Endothelial cell of umbilical vein (primary cell): ENCODE data around the gene TFAP2B. TPM values are rescaled to one million over a fixed set of nuclear protein-coding genes. Genes with fewer than 3 reads are reported as not detected.

Source experiments
- BruUV-seq: library from RNA; stranded (reverse); fragments of 400-500 nt; replicated peaks from 2 replicates; lab custom pipeline; 2021; lab: Mats Ljungman, UMichigan
- CTCF ChIA-PET: fragments of 300-600, 350-600 bp; sonication (Branson Sonifier 250); formaldehyde crosslinking; loops from one replicate; lab custom pipeline; 2021; ENCODE audit warnings: antibody characterized with exemption, inconsistent platforms; lab: Charles Lee
- POLR2A ChIA-PET: fragments of 300-600, 350-600 bp; sonication (Branson Sonifier 250); formaldehyde crosslinking; loops from one replicate; lab custom pipeline; 2021; ENCODE audit warnings: antibody characterized with exemption, inconsistent platforms; lab: Charles Lee
- DNase-seq: peaks from one replicate; pipeline ENCODE4 v3.0.0-alpha.2; 2011; ENCODE audit warnings: low read depth, low spot score
- FAIRE-seq: peaks from 2 replicates; lab custom pipeline; 2011; peaks lifted over from hg19 to GRCh38; lab: Jason Lieb, UNC
- H2AFZ ChIP-seq: 2 replicates; pipeline ENCODE4 v1.6.0; 2012; ENCODE audit warnings: low read depth, low read length, control low read depth, inconsistent platforms
- H3K27ac ChIP-seq: 2 replicates; pipeline ENCODE4 v1.5.1; 2011; ENCODE audit warnings: low read depth, mild to moderate bottlenecking, control low read depth, low read length, moderate library complexity; ENCODE audit not compliant: insufficient read depth
- H3K27me3 ChIP-seq, 2 experiments: 2 replicates each; pipeline versions ENCODE4 v1.6.0 to v1.6.1; 2011; ENCODE audit warnings: low read length in 2 of 2, mixed read lengths in 1 of 2; ENCODE audit not compliant: control insufficient read depth in 2 of 2, insufficient read depth in 2 of 2
- H3K36me3 ChIP-seq, 2 experiments: 2 replicates in 1 of 2; 3 replicates in 1 of 2; pipeline ENCODE4 v1.5.1; 2011; ENCODE audit warnings: low read length in 2 of 2, mild to moderate bottlenecking in 1 of 2, moderate library complexity in 1 of 2; ENCODE audit not compliant: control insufficient read depth in 2 of 2, insufficient read depth in 2 of 2; ENCODE audit errors: extremely low read depth in 1 of 2
- H3K4me1 ChIP-seq: 3 replicates; pipeline ENCODE4 v1.5.1; 2011; ENCODE audit warnings: mild to moderate bottlenecking, low read length; ENCODE audit not compliant: control insufficient read depth, insufficient read depth; ENCODE audit errors: extremely low read depth
- H3K4me2 ChIP-seq: 2 replicates; pipeline ENCODE4 v1.6.1; 2011; ENCODE audit warnings: low read length, control low read depth, mixed read lengths; ENCODE audit not compliant: insufficient read depth
- H3K4me3 ChIP-seq, 3 experiments: fragments of 200-600 bp in 1 of 3; sonication (generic), shearing (Covaris generic) in 1 of 3; replicated peaks in 1 of 3; 2 replicates each; pipeline ENCODE4 v1.5.1; 2011 to 2016; ENCODE audit warnings: control low read depth in 3 of 3, low read length in 3 of 3, mild to moderate bottlenecking in 2 of 3, inconsistent platforms in 1 of 3, low read depth in 1 of 3, moderate library complexity in 1 of 3; ENCODE audit not compliant: insufficient read depth in 1 of 3
- H3K79me2 ChIP-seq: 2 replicates; pipeline ENCODE4 v1.6.0; 2012; ENCODE audit warnings: low read length, inconsistent platforms; ENCODE audit not compliant: control insufficient read depth, insufficient read depth
- H3K9ac ChIP-seq: replicated peaks from 2 replicates; pipeline ENCODE3; 2011; ENCODE audit warnings: low read length, control low read depth; ENCODE audit not compliant: insufficient read depth; ENCODE audit errors: extremely low read depth
- H3K9me1 ChIP-seq: replicated peaks from 3 replicates; pipeline ENCODE4 v1.6.0; 2011; ENCODE audit warnings: mild to moderate bottlenecking, low read length; ENCODE audit not compliant: control insufficient read depth, insufficient read depth; ENCODE audit errors: extremely low read depth
- H3K9me3 ChIP-seq: replicated peaks from 2 replicates; pipeline ENCODE4 v1.5.1; 2012; ENCODE audit warnings: low read length, inconsistent platforms; ENCODE audit not compliant: control insufficient read depth, insufficient read depth
- H4K20me1 ChIP-seq: replicated peaks from 2 replicates; pipeline ENCODE3; 2011; ENCODE audit warnings: mild to moderate bottlenecking, low read length; ENCODE audit not compliant: control insufficient read depth, insufficient read depth; ENCODE audit errors: extremely low read depth
- EZH2 ChIP-seq: IDR thresholded peaks from 2 replicates; pipeline ENCODE4 v1.6.1; 2012; ENCODE audit warnings: borderline replicate concordance, low read depth, mild to moderate bottlenecking, moderate library complexity, low read length, inconsistent platforms; ENCODE audit not compliant: severe bottlenecking
- FOS ChIP-seq: IDR thresholded peaks from 2 replicates; pipeline ENCODE4 v1.6.1; 2011; ENCODE audit warnings: mild to moderate bottlenecking, low read length, moderate library complexity, borderline replicate concordance; ENCODE audit not compliant: insufficient read depth
- GATA2 ChIP-seq: IDR thresholded peaks from 2 replicates; pipeline ENCODE4 v1.7.0; 2011; ENCODE audit warnings: low read depth, mild to moderate bottlenecking, moderate library complexity, mixed read lengths, low read length; ENCODE audit not compliant: insufficient read length, insufficient read depth
- JUN ChIP-seq: IDR thresholded peaks from 2 replicates; pipeline ENCODE4 v1.6.1; 2011; ENCODE audit warnings: borderline replicate concordance, low read depth; ENCODE audit not compliant: insufficient read length, insufficient read depth
- MAX ChIP-seq: IDR thresholded peaks from 2 replicates; pipeline ENCODE4 v1.6.1; 2011; ENCODE audit not compliant: insufficient read depth, insufficient read length
- MYC ChIP-seq: IDR thresholded peaks from one replicate; pipeline ENCODE4 v1.6.1; 2011; ENCODE audit warnings: mild to moderate bottlenecking, low read depth, low read length
- POLR2A ChIP-seq: IDR thresholded peaks from 2 replicates; pipeline ENCODE4 v1.6.1; 2012; ENCODE audit warnings: low read depth, mild to moderate bottlenecking, control low read depth, low read length
- POLR2AphosphoS5 ChIP-seq: IDR thresholded peaks from 2 replicates; pipeline ENCODE4 v1.6.1; 2012; ENCODE audit warnings: low read depth, mild to moderate bottlenecking, control low read depth, low read length, moderate library complexity; ENCODE audit not compliant: insufficient read depth
- dilution Hi-C: fragments of 300-500 bp; cut with MboI; formaldehyde crosslinking; loops from one replicate; pipeline ENCODE4 v1.15.0; 2019; ENCODE audit warnings: low sequenced_read_pairs; ENCODE audit not compliant: extremely low pct_ligation_motif_present
- intact Hi-C: fragments of 100-400 bp; cut with micrococcal nuclease; formaldehyde crosslinking; loops from one replicate; pipeline ENCODE4 v1.10.0; 2022
- polyA plus RNA-seq, 4 experiments: library from polyadenylated mRNA; depleted of rRNA in 3 of 4; stranded (reverse) in 3 of 4; unstranded in 1 of 4; fragments of >200 nt; gene quantifications; 2 replicates each; pipeline versions ENCODE4 v1.2.1 to v1.2.3, GENCODE V29; 2011 to 2012; ENCODE audit warnings: missing spikeins in 1 of 4
- total RNA-seq: library from RNA; stranded (reverse); gene quantifications from 2 replicates; pipeline ENCODE4 v1.2.3, GENCODE V29; 2021
- TF ChIP-seq, protein P1 (sequence below), 2 donors: IDR thresholded peaks; 1 replicate in 1 of 2; 2 replicates in 1 of 2; pipeline ENCODE4 v1.5.1; 2011; ENCODE audit warnings: low read length in 2 of 2, mild to moderate bottlenecking in 2 of 2, moderate library complexity in 2 of 2, control low read depth in 1 of 2, inconsistent platforms in 1 of 2, low read depth in 1 of 2; ENCODE audit not compliant: insufficient read depth in 1 of 2; ENCODE audit errors: extremely low read depth in 1 of 2

TFAP2B gene
- total and polyA plus RNA-seq, 2 donors (not counting 3 experiments of a cell fraction or from before 2014, with no cell fraction given), result not detected

DNA sequence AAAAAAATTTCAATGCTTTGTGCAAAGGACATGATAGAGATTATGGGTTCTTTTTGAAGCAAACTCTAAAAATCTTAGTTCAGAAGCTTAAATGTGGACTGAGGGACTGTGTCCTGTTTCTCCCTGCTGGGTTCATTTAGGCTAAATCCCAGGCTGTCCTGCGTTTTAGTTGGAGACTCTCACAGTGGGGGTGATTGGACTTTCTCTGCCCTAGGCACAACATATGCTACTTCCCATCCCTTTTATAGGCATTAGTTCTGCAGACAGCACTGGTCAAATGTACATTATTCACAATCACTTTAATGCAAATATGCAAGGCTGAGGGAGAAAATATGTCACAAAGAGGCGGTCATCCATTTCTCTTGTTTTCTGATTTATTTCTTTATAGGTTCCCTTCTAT lies 71.3 kb downstream of the TFAP2B start:
- no peaks in the 10 kb centered on the region for H3K27me3 ChIP-seq
- FAIRE-seq (no peak), DNase-seq (no peak)
- no peaks in the 10 kb centered on the region for H3K79me2 ChIP-seq
- H3K36me3 ChIP-seq, result no peaks in the 10 kb centered on the region
- no peaks in the 10 kb centered on the region for H3K9me3 ChIP-seq
- no peak overlapping the region for H3K4me3 ChIP-seq
- H2AFZ ChIP-seq, result no peak overlapping the region
- TF ChIP-seq GATA2, result no peak
- TF ChIP-seq, protein P1, sequence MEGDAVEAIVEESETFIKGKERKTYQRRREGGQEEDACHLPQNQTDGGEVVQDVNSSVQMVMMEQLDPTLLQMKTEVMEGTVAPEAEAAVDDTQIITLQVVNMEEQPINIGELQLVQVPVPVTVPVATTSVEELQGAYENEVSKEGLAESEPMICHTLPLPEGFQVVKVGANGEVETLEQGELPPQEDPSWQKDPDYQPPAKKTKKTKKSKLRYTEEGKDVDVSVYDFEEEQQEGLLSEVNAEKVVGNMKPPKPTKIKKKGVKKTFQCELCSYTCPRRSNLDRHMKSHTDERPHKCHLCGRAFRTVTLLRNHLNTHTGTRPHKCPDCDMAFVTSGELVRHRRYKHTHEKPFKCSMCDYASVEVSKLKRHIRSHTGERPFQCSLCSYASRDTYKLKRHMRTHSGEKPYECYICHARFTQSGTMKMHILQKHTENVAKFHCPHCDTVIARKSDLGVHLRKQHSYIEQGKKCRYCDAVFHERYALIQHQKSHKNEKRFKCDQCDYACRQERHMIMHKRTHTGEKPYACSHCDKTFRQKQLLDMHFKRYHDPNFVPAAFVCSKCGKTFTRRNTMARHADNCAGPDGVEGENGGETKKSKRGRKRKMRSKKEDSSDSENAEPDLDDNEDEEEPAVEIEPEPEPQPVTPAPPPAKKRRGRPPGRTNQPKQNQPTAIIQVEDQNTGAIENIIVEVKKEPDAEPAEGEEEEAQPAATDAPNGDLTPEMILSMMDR (IDR thresholded peaks at IDR 0.05; ENCODE audit: extremely low read depth in 1 of 2, insufficient read depth in 1 of 2, low read depth in 1 of 2, low read length in 2 of 2), result no peak
- TF ChIP-seq MYC, result no peak
- TF ChIP-seq FOS, result no peak
- TF ChIP-seq JUN, result no peak
- TF ChIP-seq POLR2A, result no peak
- no peak for TF ChIP-seq MAX
- TF ChIP-seq EZH2, result no peak
- TF ChIP-seq POLR2AphosphoS5, result no peak
- no peaks in the 10 kb centered on the region for H3K4me1 ChIP-seq
- intact Hi-C loops (no loop called here), dilution Hi-C loops (no loop called here)
- H3K4me2 ChIP-seq, result no peak overlapping the region
- no peaks in the 10 kb centered on the region for H4K20me1 ChIP-seq
- BruUV-seq, result no TSS peak
- no peak overlapping the region for H3K27ac ChIP-seq
- no peak overlapping the region for H3K9ac ChIP-seq
- no peaks in the 10 kb centered on the region for H3K9me1 ChIP-seq
- CTCF ChIA-PET, result no interaction called here
- POLR2A ChIA-PET, result no interaction called here
